HEK293T (cell line): ENCODE data around the gene REXO2.

Experiments used
- ARNT ChIP-seq: fragments of 450-650 bp; IDR thresholded peaks from 2 replicates; pipeline ENCODE4 v1.6.1; 2017; ENCODE audit warnings: mild to moderate bottlenecking
- BHLHE40 ChIP-seq: fragments of 450-650 bp; IDR thresholded peaks from 2 replicates; pipeline ENCODE4 v1.6.1; 2016; ENCODE audit warnings: mild to moderate bottlenecking, moderate library complexity, borderline replicate concordance
- CTBP1 ChIP-seq: fragments of 450-650 bp; IDR thresholded peaks from 2 replicates; pipeline ENCODE4 v1.6.1; 2016; ENCODE audit warnings: borderline replicate concordance
- ELF4 ChIP-seq: fragments of 450-650 bp; IDR thresholded peaks from 2 replicates; pipeline ENCODE4 v1.6.1; 2017; ENCODE audit warnings: antibody characterized with exemption
- FOXA1 ChIP-seq: fragments of 450-650 bp; IDR thresholded peaks from 2 replicates; pipeline ENCODE4 v1.6.1; 2016; ENCODE audit warnings: mild to moderate bottlenecking
- FOXK2 ChIP-seq: fragments of 450-650 bp; IDR thresholded peaks from 2 replicates; pipeline ENCODE4 v1.6.1; 2016; ENCODE audit warnings: mild to moderate bottlenecking
- FOXM1 ChIP-seq: fragments of 450-650 bp; IDR thresholded peaks from 2 replicates; pipeline ENCODE4 v1.6.1; 2017; ENCODE audit warnings: mild to moderate bottlenecking, borderline replicate concordance
- HDGF ChIP-seq: fragments of 450-650 bp; IDR thresholded peaks from 2 replicates; pipeline ENCODE4 v1.6.1; 2017; ENCODE audit warnings: antibody characterized with exemption, borderline replicate concordance
- LEF1 ChIP-seq: fragments of 450-650 bp; IDR thresholded peaks from 2 replicates; pipeline ENCODE4 v1.6.1; 2017; ENCODE audit warnings: mild to moderate bottlenecking, borderline replicate concordance
- NFRKB ChIP-seq: fragments of 450-650 bp; IDR thresholded peaks from 2 replicates; pipeline ENCODE4 v1.6.1; 2016; ENCODE audit warnings: mild to moderate bottlenecking, moderate library complexity
- SP1 ChIP-seq: fragments of 450-650 bp; IDR thresholded peaks from 2 replicates; pipeline ENCODE4 v1.6.1; 2017
- SUZ12 ChIP-seq: fragments of 450-650 bp; IDR thresholded peaks from 2 replicates; pipeline ENCODE4 v1.6.1; 2016; ENCODE audit warnings: mild to moderate bottlenecking
- TARDBP ChIP-seq: fragments of 450-650 bp; IDR thresholded peaks from 2 replicates; pipeline ENCODE4 v1.6.1; 2016
- ZNF384 ChIP-seq: fragments of 450-650 bp; IDR thresholded peaks from 2 replicates; pipeline ENCODE4 v1.6.1; 2016

- TF ChIP-seq ARNT (no peak), HDGF (no peak), ELF4 (no peak), SP1 (no peak), TARDBP (no peak), FOXM1 (no peak), ZNF384 (no peak), BHLHE40 (no peak), FOXK2 (no peak), SUZ12 (no peak), CTBP1 (no peak), LEF1 (no peak), NFRKB (no peak), FOXA1 (no peak)
Observed at GRCh38 chr11:114426280-114426679, 13.0 kb upstream of the REXO2 start.
